GM12874 (cell line): Measurements from ENCODE around the gene CD1B.

Experiments
- TF ChIP-seq, protein P1 (sequence below): IDR thresholded peaks from 2 replicates; pipeline ENCODE4 v1.5.1; 2011; ENCODE audit warnings: low read depth, mild to moderate bottlenecking, control low read depth, low read length, moderate library complexity; ENCODE audit not compliant: insufficient read depth

The CD1B gene

DNA sequence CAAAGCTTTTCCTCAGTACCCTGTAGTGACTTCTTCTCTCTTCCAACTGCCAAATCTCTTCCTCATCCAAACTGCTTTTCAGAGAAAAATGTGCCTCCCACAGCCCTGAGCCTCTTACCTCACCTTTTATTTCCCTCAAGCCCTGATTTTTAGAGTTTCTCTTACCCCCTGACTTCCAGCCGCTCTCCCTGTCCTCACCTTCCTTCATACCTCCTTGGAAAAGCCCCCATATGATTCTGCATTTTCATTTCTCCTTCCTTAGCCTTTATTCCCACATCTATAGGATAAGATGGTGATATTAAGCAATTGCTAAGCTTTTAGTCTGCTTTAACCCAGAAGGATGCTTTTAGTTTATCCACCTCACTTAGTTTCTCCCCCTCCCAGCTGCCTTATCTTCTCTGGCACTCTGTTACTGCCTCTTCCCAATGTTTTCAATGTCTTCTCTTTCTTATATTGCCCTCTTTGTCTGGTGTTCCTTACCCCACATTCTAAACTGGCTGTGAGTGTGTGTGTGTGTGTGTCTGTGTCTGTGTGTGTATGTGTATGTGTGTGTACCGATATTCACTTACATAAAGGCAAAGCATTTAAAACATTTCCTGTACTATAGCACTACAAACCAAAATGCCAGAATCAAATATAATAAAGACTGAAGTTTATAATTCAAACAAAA, at the start of gene CD1B:
Gene CD1B (minus strand): TSS at position 51 of the 670 bp plus-strand sequence. CDS start 108 bp downstream, outside the sequence.
- TF ChIP-seq, protein P1, sequence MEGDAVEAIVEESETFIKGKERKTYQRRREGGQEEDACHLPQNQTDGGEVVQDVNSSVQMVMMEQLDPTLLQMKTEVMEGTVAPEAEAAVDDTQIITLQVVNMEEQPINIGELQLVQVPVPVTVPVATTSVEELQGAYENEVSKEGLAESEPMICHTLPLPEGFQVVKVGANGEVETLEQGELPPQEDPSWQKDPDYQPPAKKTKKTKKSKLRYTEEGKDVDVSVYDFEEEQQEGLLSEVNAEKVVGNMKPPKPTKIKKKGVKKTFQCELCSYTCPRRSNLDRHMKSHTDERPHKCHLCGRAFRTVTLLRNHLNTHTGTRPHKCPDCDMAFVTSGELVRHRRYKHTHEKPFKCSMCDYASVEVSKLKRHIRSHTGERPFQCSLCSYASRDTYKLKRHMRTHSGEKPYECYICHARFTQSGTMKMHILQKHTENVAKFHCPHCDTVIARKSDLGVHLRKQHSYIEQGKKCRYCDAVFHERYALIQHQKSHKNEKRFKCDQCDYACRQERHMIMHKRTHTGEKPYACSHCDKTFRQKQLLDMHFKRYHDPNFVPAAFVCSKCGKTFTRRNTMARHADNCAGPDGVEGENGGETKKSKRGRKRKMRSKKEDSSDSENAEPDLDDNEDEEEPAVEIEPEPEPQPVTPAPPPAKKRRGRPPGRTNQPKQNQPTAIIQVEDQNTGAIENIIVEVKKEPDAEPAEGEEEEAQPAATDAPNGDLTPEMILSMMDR = no peak

DNA sequence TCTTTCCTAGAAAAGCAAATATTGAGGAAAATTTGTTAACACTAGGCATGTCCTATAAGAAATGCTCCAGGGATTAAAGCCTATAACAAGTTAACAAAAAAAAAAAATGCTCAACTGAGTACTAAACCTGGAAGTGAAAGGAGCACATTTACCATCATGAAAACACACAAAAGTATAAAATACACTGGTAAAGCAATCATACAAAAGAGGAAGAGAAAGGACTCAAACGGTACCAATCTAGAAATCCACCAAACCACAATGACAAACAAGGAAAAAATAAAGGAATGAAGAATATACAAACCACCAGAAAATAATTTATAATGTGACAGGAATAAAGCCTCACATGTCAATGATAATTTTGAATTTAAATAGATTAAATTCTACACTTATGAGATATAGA, 43.5 kb upstream of the CD1B start:
- TF ChIP-seq, protein P1 = no peak

DNA sequence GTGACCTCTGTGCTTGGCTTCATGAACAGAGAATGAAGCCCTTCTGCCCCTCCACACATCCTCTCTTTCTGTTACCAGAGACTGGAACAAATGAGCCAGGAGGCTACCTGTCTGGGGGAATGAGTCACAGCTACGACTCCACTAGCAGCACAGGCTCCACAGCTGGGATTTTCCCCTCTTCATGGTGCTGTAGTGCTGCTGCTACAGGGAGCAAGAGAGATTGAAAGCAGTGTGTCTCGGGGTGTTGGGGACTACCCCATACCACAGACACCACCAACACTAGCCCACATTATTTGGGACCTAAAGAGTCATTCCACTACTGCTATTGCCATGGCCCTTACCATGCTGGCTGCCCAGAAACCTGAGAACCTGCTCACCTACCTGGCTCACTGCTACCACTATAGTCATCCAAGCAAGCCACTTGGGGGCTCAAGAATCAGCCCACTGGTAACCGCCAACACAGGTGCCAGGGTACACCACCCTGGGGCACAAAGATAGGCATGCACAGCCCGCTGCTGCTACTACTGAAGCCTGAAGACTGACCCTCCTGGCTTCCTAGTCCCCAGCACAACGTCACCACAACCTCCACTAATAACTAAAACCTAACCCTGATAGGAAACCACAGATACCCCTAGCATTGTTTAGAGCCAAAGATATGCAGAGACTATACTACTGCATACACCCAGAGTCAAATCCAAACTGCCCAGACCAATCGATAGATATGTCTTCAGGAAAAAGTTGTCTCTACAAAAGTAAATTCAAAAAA, 40.0 kb upstream of the CD1B start:
- TF ChIP-seq, protein P1 = no peak

DNA sequence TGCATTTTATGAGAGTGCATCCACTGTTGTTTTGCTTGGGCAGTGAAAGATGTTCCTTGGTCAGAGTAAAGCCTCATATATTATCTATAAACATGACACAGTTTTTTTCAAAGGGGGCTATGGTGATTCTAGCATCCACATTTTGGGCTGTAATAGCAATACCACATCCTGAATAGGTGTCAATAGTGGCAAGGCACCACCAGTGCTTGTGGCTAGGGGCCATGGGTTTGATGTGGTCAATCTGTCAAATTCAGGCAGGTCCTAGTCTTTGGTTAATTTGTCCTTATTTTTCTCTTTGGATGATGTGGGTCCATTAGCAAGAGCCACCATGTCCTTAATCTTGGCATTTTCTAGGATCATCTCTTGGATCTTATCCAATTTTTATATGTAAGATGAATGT, 35.5 kb upstream of the CD1B start:
- TF ChIP-seq, protein P1 = no peak

DNA sequence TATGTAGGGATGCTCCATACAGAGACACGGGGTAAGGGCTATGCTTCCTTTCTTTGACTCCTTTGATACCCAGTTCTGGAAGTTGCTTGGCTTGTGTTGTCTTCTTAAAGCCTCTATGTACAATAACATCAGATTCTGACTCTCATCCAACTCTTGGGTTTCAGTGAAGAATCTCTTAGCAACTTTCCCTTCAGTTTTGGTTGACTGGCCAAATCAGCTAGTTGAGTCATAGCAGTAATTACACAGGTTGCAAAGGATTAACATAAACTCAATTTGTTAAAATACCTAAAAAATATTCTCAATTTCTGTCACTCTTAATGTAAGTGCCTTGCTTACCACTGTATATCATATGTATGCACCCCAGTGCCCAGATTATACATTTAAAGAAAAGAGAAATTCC, 31.6 kb upstream of the CD1B start:
- TF ChIP-seq, protein P1 = no peak

DNA sequence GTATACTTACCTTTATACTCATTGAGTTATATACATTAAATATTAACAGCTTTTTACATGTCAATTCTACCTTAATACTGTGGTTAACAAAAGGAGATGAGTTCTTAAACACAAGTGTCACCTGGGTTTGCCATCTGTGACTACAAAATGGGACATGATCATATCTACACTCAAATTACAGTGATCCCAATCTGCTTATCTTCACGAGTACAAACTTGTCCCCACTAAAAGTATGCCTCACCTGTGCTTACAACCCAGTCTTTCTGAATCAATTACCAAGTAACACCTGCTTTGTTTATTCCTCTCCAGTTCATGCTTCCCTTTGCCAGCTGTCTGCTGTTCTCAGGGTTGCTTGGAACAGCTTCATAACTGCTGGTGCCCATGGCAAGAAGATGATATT, 31.2 kb upstream of the CD1B start:
- TF ChIP-seq, protein P1 = no peak

DNA sequence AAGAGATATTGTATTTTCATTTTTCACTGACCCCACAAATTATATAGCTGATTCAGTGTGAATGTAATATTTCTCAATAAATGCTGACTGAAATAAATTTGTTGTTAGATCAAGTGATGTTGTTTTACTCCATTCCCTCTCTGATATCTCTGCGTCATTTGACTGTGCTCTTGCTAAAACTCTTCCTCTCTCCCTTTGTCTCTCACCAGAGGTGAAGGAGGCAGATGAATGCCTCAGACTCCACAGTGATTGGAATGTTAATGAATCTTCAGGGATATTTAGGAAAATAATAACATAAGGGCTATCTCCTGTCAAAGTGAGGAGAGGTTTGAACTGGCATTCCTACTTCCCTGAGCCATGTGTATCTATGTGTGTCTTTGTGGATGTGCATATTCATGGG, 26.1 kb upstream of the CD1B start:
- TF ChIP-seq, protein P1 = no peak
